ENCODE results near the gene KCNQ5. TPM values are rescaled to one million over a fixed set of nuclear protein-coding genes. Genes with fewer than 3 reads are reported as not detected.

The KCNQ5 gene
- total RNA-seq, 1 experiment from 2014 or later: 9.4 TPM

DNA sequence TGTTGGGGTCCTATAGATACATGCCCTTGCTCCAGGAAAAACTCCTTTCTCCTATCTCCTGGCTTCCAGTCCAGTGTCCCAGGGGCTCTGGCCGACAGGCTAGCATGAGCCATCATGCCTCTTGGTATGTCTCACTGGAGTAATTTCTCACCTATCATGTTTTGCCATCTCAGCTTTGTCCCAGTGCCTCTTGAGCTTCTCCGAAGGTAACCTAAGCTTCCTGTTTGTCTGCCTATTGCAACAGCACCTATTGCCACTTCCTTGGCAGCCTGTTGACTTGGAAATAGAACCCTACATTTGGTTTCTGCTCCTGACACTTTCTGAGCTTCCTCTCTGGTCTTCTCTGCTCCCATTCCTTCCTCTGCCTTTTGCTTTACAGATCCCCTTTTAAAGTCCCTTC lies 197.7 kb downstream of the KCNQ5 start:
- Histone ChIP-seq H3K27me3 (ENCODE audit: control insufficient read depth, insufficient read depth, low read length) (no peaks in the 10 kb centered on the region), H3K4me3 (ENCODE audit: low read depth in 2 of 2, low read length in 2 of 2) (no peak overlapping the region), H3K9me3 (ENCODE audit: control insufficient read depth, insufficient read depth, low read depth, low read length) (no peaks in the 10 kb centered on the region), H3K36me3 (ENCODE audit: control insufficient read depth, insufficient read depth, low read length) (no peaks in the 10 kb centered on the region), H3K4me1 (ENCODE audit: control insufficient read depth, insufficient read depth, low read length) (no peaks in the 10 kb centered on the region), H3K27ac (ENCODE audit: low read length) (no peak overlapping the region)
- DNase-seq (ENCODE audit: low read depth, low spot score) (no peak), ATAC-seq (peak; percentile 45; the same call in 1 of the 2 replicates)
- ChIA-PET POLR2A (interaction anchor here (0.5 kb wide), 1 partner anchor 24 kb away, joined by 3 read pairs; no protein-coding TSS in a partner anchor), CTCF (no interaction called here)
- BruUV-seq (replicated peaks): no TSS peak
- TF ChIP-seq SIN3A (IDR thresholded peaks at IDR 0.05; ENCODE audit: borderline replicate concordance, insufficient read depth, low read depth, low read length) (no peak), TCF7L2 (IDR thresholded peaks at IDR 0.05; ENCODE audit: low read depth, low read length) (no peak), POLR2AphosphoS5 (IDR thresholded peaks at IDR 0.05; ENCODE audit: low read depth, low read length) (no peak)
- TF ChIP-seq, protein P1, sequence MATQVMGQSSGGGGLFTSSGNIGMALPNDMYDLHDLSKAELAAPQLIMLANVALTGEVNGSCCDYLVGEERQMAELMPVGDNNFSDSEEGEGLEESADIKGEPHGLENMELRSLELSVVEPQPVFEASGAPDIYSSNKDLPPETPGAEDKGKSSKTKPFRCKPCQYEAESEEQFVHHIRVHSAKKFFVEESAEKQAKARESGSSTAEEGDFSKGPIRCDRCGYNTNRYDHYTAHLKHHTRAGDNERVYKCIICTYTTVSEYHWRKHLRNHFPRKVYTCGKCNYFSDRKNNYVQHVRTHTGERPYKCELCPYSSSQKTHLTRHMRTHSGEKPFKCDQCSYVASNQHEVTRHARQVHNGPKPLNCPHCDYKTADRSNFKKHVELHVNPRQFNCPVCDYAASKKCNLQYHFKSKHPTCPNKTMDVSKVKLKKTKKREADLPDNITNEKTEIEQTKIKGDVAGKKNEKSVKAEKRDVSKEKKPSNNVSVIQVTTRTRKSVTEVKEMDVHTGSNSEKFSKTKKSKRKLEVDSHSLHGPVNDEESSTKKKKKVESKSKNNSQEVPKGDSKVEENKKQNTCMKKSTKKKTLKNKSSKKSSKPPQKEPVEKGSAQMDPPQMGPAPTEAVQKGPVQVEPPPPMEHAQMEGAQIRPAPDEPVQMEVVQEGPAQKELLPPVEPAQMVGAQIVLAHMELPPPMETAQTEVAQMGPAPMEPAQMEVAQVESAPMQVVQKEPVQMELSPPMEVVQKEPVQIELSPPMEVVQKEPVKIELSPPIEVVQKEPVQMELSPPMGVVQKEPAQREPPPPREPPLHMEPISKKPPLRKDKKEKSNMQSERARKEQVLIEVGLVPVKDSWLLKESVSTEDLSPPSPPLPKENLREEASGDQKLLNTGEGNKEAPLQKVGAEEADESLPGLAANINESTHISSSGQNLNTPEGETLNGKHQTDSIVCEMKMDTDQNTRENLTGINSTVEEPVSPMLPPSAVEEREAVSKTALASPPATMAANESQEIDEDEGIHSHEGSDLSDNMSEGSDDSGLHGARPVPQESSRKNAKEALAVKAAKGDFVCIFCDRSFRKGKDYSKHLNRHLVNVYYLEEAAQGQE (IDR thresholded peaks at IDR 0.05; ENCODE audit: insufficient read depth in 1 of 2, low read depth in 2 of 2, low read length in 1 of 2): no peak
- TF ChIP-seq, protein P2, sequence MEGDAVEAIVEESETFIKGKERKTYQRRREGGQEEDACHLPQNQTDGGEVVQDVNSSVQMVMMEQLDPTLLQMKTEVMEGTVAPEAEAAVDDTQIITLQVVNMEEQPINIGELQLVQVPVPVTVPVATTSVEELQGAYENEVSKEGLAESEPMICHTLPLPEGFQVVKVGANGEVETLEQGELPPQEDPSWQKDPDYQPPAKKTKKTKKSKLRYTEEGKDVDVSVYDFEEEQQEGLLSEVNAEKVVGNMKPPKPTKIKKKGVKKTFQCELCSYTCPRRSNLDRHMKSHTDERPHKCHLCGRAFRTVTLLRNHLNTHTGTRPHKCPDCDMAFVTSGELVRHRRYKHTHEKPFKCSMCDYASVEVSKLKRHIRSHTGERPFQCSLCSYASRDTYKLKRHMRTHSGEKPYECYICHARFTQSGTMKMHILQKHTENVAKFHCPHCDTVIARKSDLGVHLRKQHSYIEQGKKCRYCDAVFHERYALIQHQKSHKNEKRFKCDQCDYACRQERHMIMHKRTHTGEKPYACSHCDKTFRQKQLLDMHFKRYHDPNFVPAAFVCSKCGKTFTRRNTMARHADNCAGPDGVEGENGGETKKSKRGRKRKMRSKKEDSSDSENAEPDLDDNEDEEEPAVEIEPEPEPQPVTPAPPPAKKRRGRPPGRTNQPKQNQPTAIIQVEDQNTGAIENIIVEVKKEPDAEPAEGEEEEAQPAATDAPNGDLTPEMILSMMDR (IDR thresholded peaks at IDR 0.05): no peak
- in situ Hi-C loops (cut with HindIII; ENCODE audit: low pct_unique_long_range_greater_than_20kb, low sequenced_read_pairs) (no loop called here), intact Hi-C loops (cut with micrococcal nuclease; ENCODE audit: unreplicated experiment) (no loop called here)

DNA sequence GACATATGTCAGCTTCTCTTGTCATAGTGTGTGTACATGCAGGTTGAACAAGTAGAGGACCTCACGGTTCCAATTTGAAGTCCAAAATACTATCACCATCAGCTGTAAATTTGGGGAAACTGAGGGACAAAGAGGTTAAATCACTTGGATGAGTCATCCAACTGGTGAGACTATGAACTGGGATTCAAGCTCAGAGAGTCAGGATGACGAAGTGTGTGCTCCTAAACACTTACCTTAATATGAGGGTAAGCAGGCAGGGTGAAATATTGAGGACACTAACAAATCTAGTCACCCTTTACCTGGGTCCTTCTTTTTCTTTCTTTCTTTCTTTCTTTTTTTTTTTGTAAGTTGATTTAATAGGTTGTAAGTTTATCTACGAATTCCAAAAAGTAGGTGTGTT lies 198.3 kb downstream of the KCNQ5 start:
- Histone ChIP-seq H3K9me3 (ENCODE audit: control insufficient read depth, insufficient read depth, low read depth, low read length) (no peaks in the 10 kb centered on the region), H3K4me3 (ENCODE audit: low read depth in 2 of 2, low read length in 2 of 2) (no peak overlapping the region), H3K36me3 (ENCODE audit: control insufficient read depth, insufficient read depth, low read length) (no peaks in the 10 kb centered on the region), H3K27ac (ENCODE audit: low read length) (no peak overlapping the region), H3K4me1 (ENCODE audit: control insufficient read depth, insufficient read depth, low read length) (no peaks in the 10 kb centered on the region), H3K27me3 (ENCODE audit: control insufficient read depth, insufficient read depth, low read length) (no peaks in the 10 kb centered on the region)
- in situ Hi-C loops (cut with HindIII; ENCODE audit: low pct_unique_long_range_greater_than_20kb, low sequenced_read_pairs) (no loop called here), intact Hi-C loops (cut with micrococcal nuclease; ENCODE audit: unreplicated experiment) (no loop called here)
- no peak for ATAC-seq
- DNase-seq (ENCODE audit: low read depth, low spot score): no peak
- ChIA-PET CTCF (no interaction called here), POLR2A (interaction anchor here (0.5 kb wide), 1 partner anchor 24 kb away, joined by 3 read pairs; no protein-coding TSS in a partner anchor)
- BruUV-seq (replicated peaks): no TSS peak
- no peak for TF ChIP-seq POLR2AphosphoS5 (IDR thresholded peaks at IDR 0.05; ENCODE audit: low read depth, low read length)
- TF ChIP-seq, protein P1 (IDR thresholded peaks at IDR 0.05; ENCODE audit: insufficient read depth in 1 of 2, low read depth in 2 of 2, low read length in 1 of 2): no peak
- TF ChIP-seq TCF7L2 (IDR thresholded peaks at IDR 0.05; ENCODE audit: low read depth, low read length): no peak
- TF ChIP-seq, protein P2 (IDR thresholded peaks at IDR 0.05): no peak
- no peak for TF ChIP-seq SIN3A (IDR thresholded peaks at IDR 0.05; ENCODE audit: borderline replicate concordance, insufficient read depth, low read depth, low read length)

Data from Panc1 (cell line).